Gastroesophageal sphincter (tissue), 4 donors: ENCODE results near the gene TRIM63. TPM values are rescaled to one million over a fixed set of nuclear protein-coding genes. Genes with fewer than 3 reads are reported as not detected.

Source experiments
- ATAC-seq: fragments of 150-250 bp; one replicate; pipeline ENCODE4 v1.9.1; 2016; ENCODE audit warnings: mild to moderate bottlenecking, moderate library complexity
- H3K27ac ChIP-seq, 4 donors: fragments of 200-600 bp; sonication (generic) in 3 of 4; 1 replicate in 3 of 4; 2 replicates in 1 of 4; pipeline ENCODE4 v1.5.1; 2016 to 2019
- H3K27me3 ChIP-seq: fragments of 200-600 bp; sonication (generic); one replicate; pipeline ENCODE4 v1.5.1; 2019
- H3K36me3 ChIP-seq, 2 donors: fragments of 200-600 bp; sonication (generic); one replicate each; pipeline ENCODE4 v1.5.1; 2019; ENCODE audit warnings: control low read depth in 1 of 2
- H3K4me1 ChIP-seq, 3 donors: fragments of 200-600 bp; sonication (generic); 1 replicate in 2 of 3; 2 replicates in 1 of 3; pipeline ENCODE4 v1.5.1; 2016 to 2019; ENCODE audit warnings: control low read depth in 2 of 3
- H3K4me3 ChIP-seq, 2 donors: fragments of 200-600 bp; sonication (generic); one replicate each; pipeline ENCODE4 v1.5.1; 2019; ENCODE audit warnings: mild to moderate bottlenecking in 1 of 2, moderate library complexity in 1 of 2
- H3K9me3 ChIP-seq, 3 donors: fragments of 200-600 bp; sonication (generic); one replicate each; pipeline ENCODE4 v1.5.1; 2017 to 2019; ENCODE audit warnings: control low read depth in 2 of 3
- EP300 ChIP-seq: sonication (generic); formaldehyde crosslinking; IDR thresholded peaks from one replicate; pipeline ENCODE4 v1.6.1; 2017; ENCODE audit warnings: antibody characterized with exemption, mild to moderate bottlenecking
- POLR2A ChIP-seq, 2 donors: fragments of 450-650 bp; IDR thresholded peaks; one replicate each; pipeline ENCODE4 v1.6.1; 2017; ENCODE audit warnings: antibody characterized with exemption in 2 of 2, mild to moderate bottlenecking in 2 of 2, moderate library complexity in 1 of 2
- POLR2AphosphoS5 ChIP-seq: sonication (generic); formaldehyde crosslinking; IDR thresholded peaks from one replicate; pipeline ENCODE4 v1.6.1; 2017; ENCODE audit warnings: antibody characterized with exemption
- WGBS, 2 donors: methylation state at CpG; one replicate each; pipeline ENCODE4 v1.1.5; 2018; ENCODE audit warnings: low coverage in 1 of 2; 5-methylcytosine and 5-hydroxymethylcytosine counted together
- total RNA-seq, 4 donors: library from RNA; depleted of rRNA; stranded (reverse); fragments of >200 nt; gene quantifications; one replicate each; pipeline ENCODE4 v1.1.0, GENCODE V29; 2016
- TF ChIP-seq, protein P1 (sequence below), 4 experiments: fragments of 200-600 bp in 2 of 4; fragments of 450-650 bp in 2 of 4; sonication (generic) in 1 of 4; IDR thresholded peaks; one replicate each; pipeline ENCODE4 v1.5.1; 2017 to 2019; ENCODE audit warnings: antibody characterized with exemption in 4 of 4, mild to moderate bottlenecking in 2 of 4, moderate library complexity in 2 of 4

Gene TRIM63
- total RNA-seq, 4 donors from 2014 or later: 0.15 to 2.3 (median 0.82) TPM

DNA sequence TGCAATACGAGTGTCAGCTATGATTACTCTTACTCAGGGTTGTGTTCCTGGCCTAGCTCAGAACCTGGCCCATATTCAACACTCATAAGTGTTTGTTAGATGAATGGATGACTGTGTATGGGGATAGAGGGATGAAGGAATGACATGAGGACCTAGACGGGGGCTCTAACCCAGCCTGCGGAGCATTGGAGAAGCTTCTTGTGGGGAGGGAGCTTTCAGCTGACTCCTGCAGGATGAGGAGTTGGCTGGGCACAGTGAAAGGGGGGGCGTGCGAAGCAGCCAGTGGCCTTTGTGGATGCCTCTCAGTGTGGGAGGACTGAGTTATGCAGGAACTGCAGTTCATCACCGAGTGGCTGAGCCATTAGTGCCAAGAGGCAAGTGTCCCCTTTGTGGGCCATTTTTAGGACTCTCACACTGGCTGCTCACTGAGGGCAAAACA, 47.1 kb downstream of the TRIM63 start:
- H3K9me3 ChIP-seq: no peaks in the 10 kb centered on the region
- no peak for ATAC-seq
- H3K27ac ChIP-seq: no peak overlapping the region
- TF ChIP-seq, protein P1, sequence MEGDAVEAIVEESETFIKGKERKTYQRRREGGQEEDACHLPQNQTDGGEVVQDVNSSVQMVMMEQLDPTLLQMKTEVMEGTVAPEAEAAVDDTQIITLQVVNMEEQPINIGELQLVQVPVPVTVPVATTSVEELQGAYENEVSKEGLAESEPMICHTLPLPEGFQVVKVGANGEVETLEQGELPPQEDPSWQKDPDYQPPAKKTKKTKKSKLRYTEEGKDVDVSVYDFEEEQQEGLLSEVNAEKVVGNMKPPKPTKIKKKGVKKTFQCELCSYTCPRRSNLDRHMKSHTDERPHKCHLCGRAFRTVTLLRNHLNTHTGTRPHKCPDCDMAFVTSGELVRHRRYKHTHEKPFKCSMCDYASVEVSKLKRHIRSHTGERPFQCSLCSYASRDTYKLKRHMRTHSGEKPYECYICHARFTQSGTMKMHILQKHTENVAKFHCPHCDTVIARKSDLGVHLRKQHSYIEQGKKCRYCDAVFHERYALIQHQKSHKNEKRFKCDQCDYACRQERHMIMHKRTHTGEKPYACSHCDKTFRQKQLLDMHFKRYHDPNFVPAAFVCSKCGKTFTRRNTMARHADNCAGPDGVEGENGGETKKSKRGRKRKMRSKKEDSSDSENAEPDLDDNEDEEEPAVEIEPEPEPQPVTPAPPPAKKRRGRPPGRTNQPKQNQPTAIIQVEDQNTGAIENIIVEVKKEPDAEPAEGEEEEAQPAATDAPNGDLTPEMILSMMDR (IDR thresholded peaks at IDR 0.05): no peak
- TF ChIP-seq POLR2AphosphoS5: no peak
- no peak for TF ChIP-seq EP300
- TF ChIP-seq POLR2A (IDR thresholded peaks at IDR 0.05): no peak
- H3K4me1 ChIP-seq: peaks cover 0 to 36% (median 0%) of the 10 kb centered on the region in 3 donors
- 32% methylated on average over 5 of the region's 6 CpGs; no CpG with 5 or more reads in 1 of the 2 donors for WGBS, 2 donors
- H3K27me3 ChIP-seq: no peaks in the 10 kb centered on the region
- no peaks in the 10 kb centered on the region for H3K36me3 ChIP-seq
- H3K4me3 ChIP-seq: no peak overlapping the region

DNA sequence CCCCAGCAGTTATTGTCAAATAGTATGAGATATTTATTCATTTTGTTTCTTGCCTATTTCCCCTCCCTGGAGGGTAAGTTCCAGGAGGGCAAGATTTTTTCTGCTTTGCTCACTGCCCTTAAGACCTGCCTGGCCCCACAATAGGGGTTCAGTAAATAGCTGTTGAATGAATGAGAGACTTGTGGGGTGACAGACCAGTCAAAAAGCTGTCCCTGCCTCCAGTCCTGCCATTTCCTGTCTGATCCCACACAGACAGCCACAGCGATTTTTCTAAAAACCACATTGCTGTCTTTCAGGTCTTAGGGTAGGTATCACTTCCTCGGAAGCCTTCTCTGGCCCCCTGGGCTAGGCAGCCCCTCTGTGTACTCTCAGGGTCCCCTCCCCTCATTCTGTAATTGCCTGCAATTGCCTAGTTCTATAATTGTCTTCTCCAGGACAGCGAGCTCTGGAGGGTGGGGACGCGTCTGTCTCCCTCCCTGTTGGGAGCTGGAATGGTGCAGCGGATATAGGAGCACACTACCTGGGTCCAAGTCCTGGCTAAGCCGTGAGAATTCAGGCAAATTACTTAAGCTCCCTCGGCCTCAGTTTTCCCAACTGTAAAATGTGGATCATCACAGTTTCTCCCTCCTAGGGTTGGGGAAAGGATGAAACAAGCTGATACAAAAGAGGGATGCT, 47.7 kb downstream of the TRIM63 start:
- ATAC-seq: no peak
- peaks cover 0 to 36% (median 0%) of the 10 kb centered on the region in 3 donors for H3K4me1 ChIP-seq
- H3K36me3 ChIP-seq: no peaks in the 10 kb centered on the region
- no peaks in the 10 kb centered on the region for H3K27me3 ChIP-seq
- TF ChIP-seq POLR2A (IDR thresholded peaks at IDR 0.05) (no peak), EP300 (no peak), POLR2AphosphoS5 (no peak)
- TF ChIP-seq, protein P1 (IDR thresholded peaks at IDR 0.05): no peak
- H3K27ac ChIP-seq: no peak overlapping the region
- 73 to 77% methylated on average over 5 to 6 of the region's 8 CpGs for WGBS, 2 donors
- H3K9me3 ChIP-seq: no peaks in the 10 kb centered on the region
- no peak overlapping the region for H3K4me3 ChIP-seq

DNA sequence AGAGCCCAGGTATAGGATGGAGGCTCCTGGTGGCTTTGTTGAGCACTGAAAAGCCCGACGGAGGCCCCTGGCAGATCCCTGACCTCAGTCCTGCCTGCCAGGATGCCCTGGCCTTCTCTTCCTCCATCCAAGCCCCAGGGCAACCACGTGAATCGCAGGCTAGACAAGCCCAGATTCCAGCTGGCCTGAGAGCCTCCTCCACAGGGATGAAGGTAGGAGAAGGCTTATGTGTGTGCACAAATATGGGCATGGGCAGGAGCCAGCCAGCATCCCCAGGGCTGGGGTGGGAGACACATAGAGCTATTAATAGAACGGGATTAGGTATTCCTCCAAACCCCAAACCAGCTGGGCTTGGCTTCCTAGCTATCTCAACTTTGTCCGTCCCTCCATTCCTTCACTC, 49.8 kb downstream of the TRIM63 start:
- H3K4me1 ChIP-seq: peaks cover 0 to 36% (median 0%) of the 10 kb centered on the region in 3 donors
- no peaks in the 10 kb centered on the region for H3K36me3 ChIP-seq
- no peaks in the 10 kb centered on the region for H3K27me3 ChIP-seq
- ATAC-seq: no peak
- TF ChIP-seq POLR2A (IDR thresholded peaks at IDR 0.05): no peak
- TF ChIP-seq, protein P1 (IDR thresholded peaks at IDR 0.05): no peak
- no peak for TF ChIP-seq EP300
- no peak for TF ChIP-seq POLR2AphosphoS5
- H3K4me3 ChIP-seq: no peak overlapping the region
- 11 to 17% methylated on average over 2 of the region's 6 CpGs for WGBS, 2 donors
- H3K9me3 ChIP-seq: no peaks in the 10 kb centered on the region
- H3K27ac ChIP-seq: no peak overlapping the region

DNA sequence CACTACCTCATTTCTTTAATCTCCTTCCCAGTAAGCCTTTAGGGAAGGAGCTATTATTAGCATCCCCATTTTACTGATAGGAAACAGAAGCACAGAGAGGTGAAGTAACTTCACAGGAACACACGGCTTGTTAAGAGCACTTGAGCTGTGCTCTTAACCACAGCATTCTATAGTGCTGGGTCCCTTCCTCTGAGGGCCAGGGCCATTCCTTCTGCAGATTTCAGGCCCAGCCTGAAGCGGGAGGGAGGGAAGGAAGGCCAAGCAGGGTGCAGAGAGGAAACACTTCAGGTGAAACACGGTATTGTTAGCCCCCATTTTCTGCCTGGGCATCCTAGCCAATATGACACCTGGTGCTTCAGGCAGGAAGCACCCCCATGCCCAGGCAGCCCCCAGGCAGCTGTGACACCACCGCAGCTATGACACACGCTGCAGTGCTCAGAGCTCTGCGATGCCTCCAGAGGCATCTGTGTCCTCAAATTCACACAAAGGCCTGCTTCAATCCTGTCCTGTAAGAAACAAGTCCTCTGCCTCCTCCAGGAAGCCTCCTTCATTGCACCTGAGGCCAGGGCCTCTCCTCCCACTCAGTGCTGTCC, 50.4 kb downstream of the TRIM63 start:
- Histone ChIP-seq H3K36me3 (no peaks in the 10 kb centered on the region), H3K27ac (no peak overlapping the region), H3K4me1 (peaks cover 0 to 33% (median 0%) of the 10 kb centered on the region in 3 donors), H3K4me3 (no peak overlapping the region), H3K27me3 (no peaks in the 10 kb centered on the region), H3K9me3 (no peaks in the 10 kb centered on the region)
- TF ChIP-seq EP300 (no peak), POLR2AphosphoS5 (no peak), POLR2A (IDR thresholded peaks at IDR 0.05) (no peak)
- TF ChIP-seq, protein P1 (IDR thresholded peaks at IDR 0.05): no peak
- no peak for ATAC-seq
- 11 to 86% methylated on average over 1 to 4 of the region's 6 CpGs for WGBS, 2 donors
